ENCODE data around the gene ITFG1. TPM values are rescaled to one million over a fixed set of nuclear protein-coding genes. Genes with fewer than 3 reads are reported as not detected.
A peak's percentile ranks its signal among the peaks of the same experiment; 100 is the strongest.

ITFG1 gene
- total RNA-seq, 1 donor: 79.0 TPM

DNA sequence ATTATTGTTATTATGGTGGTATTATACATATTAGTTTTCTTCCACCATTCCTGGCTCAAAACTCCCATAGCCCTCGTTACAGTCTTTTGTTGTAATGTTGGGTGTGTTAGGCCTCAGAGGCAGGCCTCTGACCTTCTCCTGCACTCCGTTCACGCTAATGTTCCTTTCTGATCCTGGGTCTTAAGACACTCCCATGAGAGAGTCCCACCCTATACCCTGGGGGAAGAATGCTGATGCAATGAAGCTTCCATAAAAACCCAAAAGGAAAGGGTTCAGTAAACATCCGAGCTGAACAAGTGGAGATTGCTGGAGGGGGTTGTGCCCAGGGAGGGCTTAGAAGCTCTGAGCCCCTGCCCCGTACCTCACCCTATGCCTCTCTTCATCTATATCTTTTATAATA, 175.9 kb downstream of the ITFG1 start:
- TF ChIP-seq CTCF (IDR thresholded peaks at IDR 0.05; ENCODE audit: insufficient read depth, low read depth, low read length): no peak

GRCh38 chr16:47278306-47278970, 182.4 kb downstream of the ITFG1 start:
- DNase-seq (ENCODE audit: low read depth): peak; percentile 12
- TF ChIP-seq CTCF (IDR thresholded peaks at IDR 0.05; ENCODE audit: insufficient read depth, low read depth, low read length): no peak
- H3K4me3 ChIP-seq (ENCODE audit: low read depth, low read length): no peak overlapping the region

More for the DNA sequence above, 175.9 kb downstream of the ITFG1 start:
- H3K4me3 ChIP-seq (ENCODE audit: low read depth, low read length): no peak overlapping the region
- peak; percentile 16 for DNase-seq (ENCODE audit: low read depth)

- H3K4me3 ChIP-seq (ENCODE audit: low read depth, low read length): no peak overlapping the region
- TF ChIP-seq CTCF (IDR thresholded peaks at IDR 0.05; ENCODE audit: insufficient read depth, low read depth, low read length): no peak
- DNase-seq (ENCODE audit: low read depth): no peak
These were observed 184.3 kb downstream of the ITFG1 start for GRCh38 chr16:47276522-47276921.

- H3K4me3 ChIP-seq (ENCODE audit: low read depth, low read length): no peak overlapping the region
- no peak for DNase-seq (ENCODE audit: low read depth)
- TF ChIP-seq CTCF (IDR thresholded peaks at IDR 0.05; ENCODE audit: insufficient read depth, low read depth, low read length): no peak
These were observed 197.9 kb downstream of the ITFG1 start for GRCh38 chr16:47262938-47263337.

DNA sequence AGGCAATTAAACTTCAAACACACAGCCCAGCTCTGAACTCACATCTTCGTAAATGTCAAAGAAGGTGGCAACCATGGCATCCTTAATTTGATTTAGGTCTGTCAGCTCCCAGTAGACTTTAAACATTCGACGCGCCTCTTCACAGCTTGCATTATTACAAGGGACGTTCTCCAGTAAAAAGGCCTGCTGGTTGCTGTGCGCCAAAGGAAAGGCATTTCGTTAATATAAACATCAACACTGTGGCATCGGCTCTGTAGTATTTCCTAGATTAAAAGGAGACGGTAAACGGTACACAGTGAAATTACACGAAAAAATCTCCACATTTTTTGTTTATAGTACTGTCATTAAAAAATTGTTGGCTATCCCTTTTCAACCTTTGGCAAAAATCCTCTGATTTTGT, 200.4 kb downstream of the ITFG1 start:
- DNase-seq (ENCODE audit: low read depth): peak; percentile 57
- H3K4me3 ChIP-seq (ENCODE audit: low read depth, low read length): no peak overlapping the region
- TF ChIP-seq CTCF (IDR thresholded peaks at IDR 0.05; ENCODE audit: insufficient read depth, low read depth, low read length): no peak

DNA sequence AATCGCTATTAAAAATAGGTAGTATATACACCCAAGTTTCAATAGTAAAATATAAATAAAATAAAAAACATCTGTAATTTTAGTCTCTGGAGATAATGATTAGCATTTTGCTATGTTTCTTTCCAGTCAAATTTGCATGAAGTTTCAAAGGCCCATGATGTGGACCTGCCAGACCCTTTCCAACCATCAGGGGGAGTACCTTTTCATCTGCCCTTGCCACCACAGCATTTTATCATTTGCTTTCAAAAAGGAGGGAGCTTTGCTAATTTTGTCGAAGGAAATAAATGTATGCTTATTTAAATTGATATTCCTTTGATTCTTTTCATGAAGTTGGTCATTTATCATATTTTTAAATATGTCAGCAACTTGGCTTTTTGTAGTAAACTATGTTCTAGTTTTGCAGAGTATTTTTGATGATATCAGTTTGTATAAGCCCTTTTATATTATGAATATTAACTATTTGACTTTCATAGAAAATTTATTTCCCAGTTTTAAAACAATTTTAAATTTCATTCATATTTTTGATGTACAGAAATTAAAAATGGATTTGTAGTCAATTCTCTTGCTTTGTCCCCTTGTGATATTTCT, 201.9 kb downstream of the ITFG1 start:
- DNase-seq (ENCODE audit: low read depth): peak; percentile 26
- no peak overlapping the region for H3K4me3 ChIP-seq (ENCODE audit: low read depth, low read length)
- TF ChIP-seq CTCF (IDR thresholded peaks at IDR 0.05; ENCODE audit: insufficient read depth, low read depth, low read length): peak; percentile 79
